SHP77 (cell line): ENCODE measurements around the gene RRM2.
"Not testable (repeated sequence)": the region's sequence is repeated elsewhere in the genome, so short reads cannot be mapped to it uniquely, and the experiment has no call there.

Experiments
- DNase-seq, 2 experiments: peaks; one replicate each; lab custom pipeline; 2025; lab: John Stamatoyannopoulos, UW

RRM2 gene

DNA sequence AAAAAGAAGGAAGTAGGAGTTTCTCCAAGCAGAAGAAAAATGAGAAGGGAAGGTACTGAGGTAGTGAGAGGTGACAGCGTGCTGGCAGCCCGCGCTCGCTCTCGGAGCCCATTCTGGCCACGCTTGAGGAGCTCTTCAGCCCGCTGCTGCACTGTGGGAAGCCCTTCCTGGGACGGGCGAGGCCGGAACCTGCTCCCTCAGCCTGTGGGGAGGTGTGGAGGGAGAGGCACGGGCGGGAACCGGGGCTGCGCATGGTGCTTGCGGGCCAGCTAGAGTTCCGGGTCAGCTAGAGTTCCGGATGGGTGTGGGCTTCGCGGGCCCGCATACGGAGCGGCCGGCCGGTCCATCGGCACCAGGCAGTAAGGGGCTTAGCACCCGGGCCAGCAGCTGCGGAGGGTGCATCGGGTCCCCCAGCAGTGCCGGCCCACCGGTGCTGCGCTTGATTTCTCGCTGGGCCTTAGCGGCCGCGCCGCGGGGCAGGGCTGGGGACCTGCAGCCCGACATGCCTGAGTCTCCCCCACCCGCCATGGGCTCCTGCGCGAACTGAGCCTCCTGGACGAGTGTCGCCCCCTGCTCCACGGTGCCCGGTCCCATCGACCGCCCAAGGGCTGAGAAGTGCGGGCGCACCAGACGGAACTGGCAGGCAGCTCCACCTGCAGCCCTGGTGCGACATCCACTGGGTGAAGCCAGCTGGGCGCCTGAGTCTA lies 31.2 kb upstream of the RRM2 start:
- no peak for DNase-seq

- not testable (repeated sequence) for DNase-seq
These were observed 30.7 kb upstream of the RRM2 start for GRCh38 chr2:10091889-10092244.

DNA sequence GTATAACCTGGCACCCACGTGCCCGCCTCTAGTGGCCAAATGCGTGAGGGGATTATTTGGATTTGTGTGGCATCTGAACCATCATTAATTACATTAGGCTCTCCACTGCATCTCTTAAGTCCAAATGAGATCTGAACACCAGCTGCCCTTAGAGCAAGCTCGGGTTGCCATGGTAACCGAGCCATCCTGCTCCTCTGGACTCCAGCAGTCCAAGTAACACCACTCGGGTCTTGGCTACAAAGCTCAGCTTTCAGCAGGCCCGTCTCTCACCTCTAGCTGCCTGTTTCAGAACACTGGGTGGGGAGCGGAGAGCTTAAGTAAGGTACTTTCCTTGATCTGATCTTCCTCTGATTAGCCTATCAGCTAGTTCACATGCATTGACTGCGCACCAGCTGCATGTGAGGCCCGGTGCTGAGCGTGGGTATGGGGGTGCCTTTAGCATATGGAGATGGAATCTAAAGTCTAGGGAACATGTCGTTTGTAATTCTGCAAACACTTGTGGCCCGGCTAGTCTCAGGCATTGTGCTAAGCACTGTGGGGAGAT lies 28.2 kb upstream of the RRM2 start:
- peak in 1 of 2 experiments; percentile 10 for DNase-seq

DNA sequence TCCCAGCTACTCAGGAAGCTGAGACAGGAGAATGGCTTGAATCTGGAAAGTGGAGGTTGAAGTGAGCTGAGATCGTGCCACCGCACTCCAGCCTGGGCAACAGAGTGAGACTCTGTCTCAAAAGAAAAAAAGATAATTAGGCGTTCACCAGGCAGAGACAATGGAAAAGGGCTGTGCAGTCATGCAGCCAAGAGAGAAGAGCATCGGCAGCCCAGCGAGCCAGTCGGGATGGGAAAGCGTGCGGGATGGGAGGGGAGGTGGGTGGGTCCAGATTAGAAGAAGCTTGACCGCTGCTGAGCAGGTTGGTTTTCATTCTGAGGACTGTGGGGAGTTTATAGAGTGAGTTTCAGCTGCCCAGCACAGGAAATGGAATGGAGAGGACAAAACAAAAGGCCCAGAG lies 27.4 kb upstream of the RRM2 start:
- DNase-seq, result no peak

GRCh38 chr2:10096641-10097040 lies 25.9 kb upstream of the RRM2 start:
- no peak for DNase-seq

- peak; percentile 66 to 76 for DNase-seq
These were observed 25.0 kb upstream of the RRM2 start for GRCh38 chr2:10097352-10098148.

DNA sequence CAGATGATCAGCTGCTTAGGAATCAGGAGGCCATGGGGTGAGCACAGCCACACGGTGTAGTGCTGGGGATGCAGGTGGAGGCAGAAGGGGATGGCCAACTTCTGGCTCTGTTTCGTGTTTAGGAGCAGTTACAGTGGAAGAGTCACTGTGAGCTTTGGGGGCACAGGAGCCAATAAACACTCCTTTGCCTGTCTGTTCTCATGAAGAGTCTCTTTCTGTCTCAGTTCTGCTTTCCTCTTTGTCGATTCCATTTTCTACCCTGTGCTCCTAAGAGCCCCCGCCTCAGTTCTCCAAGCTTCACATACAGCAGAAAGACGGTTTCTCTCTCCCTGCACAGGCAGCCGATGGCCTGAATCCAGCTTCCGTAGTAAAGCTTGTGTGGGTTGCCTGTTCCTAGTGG lies 21.0 kb upstream of the RRM2 start:
- DNase-seq, result no peak

DNA sequence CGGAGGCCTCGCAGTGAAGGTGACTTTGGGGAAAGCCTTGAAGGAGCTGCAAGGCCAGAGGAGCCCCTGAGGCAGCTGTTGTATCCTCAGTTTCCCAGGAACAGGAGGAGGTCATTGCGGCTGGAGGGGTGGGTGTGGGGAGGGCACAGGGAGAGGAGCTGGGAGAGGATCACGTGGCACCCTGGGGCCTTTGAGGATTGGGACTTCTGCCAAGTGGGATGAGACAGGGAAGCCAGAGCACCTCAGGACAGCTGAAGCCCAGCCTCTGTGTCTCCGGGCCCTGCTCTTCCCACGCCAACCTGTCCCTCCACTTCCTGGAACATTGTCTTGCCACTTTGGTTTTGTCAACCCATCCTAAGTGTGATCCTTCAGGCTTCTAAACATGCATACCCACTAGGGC lies 19.4 kb upstream of the RRM2 start:
- peak; percentile 60 to 63 for DNase-seq

GRCh38 chr2:10104906-10105305 lies 17.6 kb upstream of the RRM2 start:
- DNase-seq, result not testable (repeated sequence)

DNA sequence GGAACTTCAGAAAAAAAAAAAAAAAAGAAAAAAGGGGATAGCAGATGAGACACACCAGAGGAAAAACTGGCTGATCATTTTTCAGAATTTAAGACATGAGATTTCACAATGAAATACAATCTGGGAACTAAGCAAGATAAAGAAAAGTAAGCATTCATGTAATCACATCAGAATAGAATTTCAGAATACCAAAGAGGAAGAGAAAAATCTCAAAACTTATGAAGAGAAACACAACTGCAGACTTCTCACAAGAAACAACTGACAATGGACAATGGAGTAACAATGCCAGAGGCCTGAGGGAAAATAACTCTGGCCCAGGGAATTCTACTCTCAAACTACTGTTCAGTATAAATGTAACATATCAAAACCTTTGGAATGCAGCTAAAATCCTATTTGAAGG lies 13.2 kb upstream of the RRM2 start:
- DNase-seq, result no peak

GRCh38 chr2:10119027-10119325 lies 3.6 kb upstream of the RRM2 start:
- DNase-seq, result no peak

- no peak for DNase-seq
These were observed 2.9 kb upstream of the RRM2 start for GRCh38 chr2:10119601-10120157.

DNA sequence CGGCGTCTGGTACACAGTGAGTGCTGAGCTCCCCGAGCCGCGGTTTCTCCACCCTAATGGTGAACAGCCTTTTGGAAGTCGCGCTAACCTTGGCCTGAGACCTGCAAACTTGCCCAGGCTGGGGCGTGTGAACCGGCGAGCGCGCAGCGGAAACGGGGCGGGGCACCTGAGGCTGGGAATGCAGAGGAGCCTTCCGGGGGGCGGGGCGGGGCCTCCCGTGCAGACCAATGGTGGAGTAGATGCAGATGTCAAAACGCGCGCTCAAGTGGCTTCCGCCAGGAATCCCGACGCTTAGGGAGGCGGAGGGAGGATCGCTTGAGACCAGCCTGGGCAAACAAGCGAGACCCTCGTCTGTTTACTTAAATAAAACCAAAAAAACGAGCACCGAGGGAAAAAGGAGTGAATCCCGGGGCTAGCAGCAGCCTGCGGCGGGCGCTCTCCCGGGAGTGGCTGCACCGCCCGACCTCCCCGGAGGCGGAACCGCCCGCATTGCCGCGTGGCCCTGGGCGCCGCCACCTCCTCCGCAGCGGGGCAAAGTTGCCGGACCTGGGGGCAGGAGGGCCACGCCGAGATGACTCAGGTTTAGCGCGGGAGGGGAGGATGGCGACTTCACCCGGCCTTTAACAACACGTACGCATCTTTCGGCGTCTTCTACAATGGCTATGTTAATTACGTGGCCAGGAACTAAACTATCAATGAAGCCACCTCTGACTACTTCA lies 2.2 kb upstream of the RRM2 start:
- peak; percentile 97 to 99 for DNase-seq

GRCh38 chr2:10120877-10121574 lies 1.5 kb upstream of the RRM2 start:
- no peak for DNase-seq

- no peak for DNase-seq
These were observed 742 bp downstream of the RRM2 start for GRCh38 chr2:10123281-10123680.

DNA sequence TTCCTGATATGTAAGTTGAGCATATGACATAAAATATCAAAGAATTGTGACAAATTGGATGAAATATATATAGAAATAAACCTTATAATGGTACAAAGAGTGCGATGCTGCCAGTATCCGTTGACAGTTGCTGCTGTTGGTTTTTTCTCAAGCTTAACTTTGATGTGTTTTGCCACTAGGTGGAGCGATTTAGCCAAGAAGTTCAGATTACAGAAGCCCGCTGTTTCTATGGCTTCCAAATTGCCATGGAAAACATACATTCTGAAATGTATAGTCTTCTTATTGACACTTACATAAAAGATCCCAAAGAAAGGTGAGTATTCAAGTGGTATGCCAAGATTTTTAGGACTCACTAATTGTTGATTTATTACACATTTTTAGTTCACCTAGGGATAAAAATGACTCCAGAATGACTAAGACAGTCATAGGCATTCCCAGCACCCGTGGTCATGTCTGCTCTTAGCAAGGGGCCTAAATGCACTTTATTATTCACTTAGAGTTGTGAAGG lies 2.1 kb downstream of the RRM2 start:
- peak; percentile 78 to 83 for DNase-seq

GRCh38 chr2:10125842-10126631 lies 3.5 kb downstream of the RRM2 start:
- DNase-seq, result no peak

- DNase-seq, result no peak
These were observed 4.1 kb downstream of the RRM2 start for GRCh38 chr2:10126632-10127026.

DNA sequence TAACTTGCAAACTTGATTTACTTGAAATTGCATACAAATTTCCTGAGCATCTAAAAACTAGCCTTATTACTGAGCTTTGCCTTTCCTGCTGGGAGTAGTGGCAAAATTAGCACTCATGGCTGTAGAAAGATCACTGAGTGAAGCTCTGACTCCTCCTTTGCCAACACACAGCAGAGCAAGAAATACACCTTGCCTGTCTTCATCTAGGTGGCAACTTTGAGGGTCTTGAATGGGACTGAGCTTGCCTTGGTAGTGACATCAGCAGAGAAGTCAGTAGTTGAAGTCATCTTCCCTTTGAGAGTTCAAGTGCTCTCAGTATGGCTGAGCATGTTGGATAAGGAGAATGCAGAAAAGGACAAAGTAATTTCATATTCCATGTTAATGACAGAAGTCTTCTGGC lies 5.9 kb downstream of the RRM2 start:
- no peak for DNase-seq

DNA sequence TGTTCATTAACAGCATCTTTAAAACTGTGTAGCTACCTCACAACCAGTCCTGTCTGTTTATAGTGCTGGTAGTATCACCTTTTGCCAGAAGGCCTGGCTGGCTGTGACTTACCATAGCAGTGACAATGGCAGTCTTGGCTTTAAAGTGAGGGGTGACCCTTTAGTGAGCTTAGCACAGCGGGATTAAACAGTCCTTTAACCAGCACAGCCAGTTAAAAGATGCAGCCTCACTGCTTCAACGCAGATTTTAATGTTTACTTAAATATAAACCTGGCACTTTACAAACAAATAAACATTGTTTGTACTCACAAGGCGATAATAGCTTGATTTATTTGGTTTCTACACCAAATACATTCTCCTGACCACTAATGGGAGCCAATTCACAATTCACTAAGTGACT lies 7.0 kb downstream of the RRM2 start:
- no peak for DNase-seq

DNA sequence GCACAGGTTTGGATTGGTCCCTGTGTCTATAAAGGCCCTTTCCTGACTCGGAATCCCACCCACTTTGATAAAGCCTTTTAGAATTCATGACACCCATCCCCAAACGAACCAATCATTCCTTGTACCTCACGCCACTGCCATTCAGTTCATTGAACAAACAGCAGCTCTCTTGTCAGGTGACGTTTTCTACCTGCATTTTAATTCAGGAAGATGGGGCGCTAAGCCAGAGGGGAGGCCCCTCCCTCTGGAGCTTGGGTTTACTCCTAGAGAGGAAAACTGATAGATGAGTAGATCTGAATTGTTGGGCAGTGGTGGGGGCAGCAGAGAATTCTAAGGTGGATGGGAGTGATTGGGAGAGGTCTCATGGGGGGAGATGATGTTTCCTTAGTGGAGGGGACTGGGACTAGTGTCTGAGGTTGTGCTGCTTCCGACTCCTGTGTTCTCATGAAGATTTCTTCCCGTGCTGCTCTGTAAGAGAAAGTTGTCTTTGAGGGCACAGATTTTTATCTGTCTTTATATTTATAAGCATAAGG lies 9.6 kb downstream of the RRM2 start:
- no peak for DNase-seq
